HEK293 (cell line): Measurements from ENCODE around the gene KIAA1328.

ENCODE experiments used
- CTCF ChIA-PET: fragments of 350-600 bp; formaldehyde crosslinking; extraction: SDS; loops from one replicate; lab custom pipeline; 2021; ENCODE audit warnings: antibody characterized with exemption; lab: Yijun Ruan, JAX
- POLR2A ChIA-PET: fragments of 300-600 bp; formaldehyde crosslinking; extraction: SDS; loops from one replicate; lab custom pipeline; 2020; ENCODE audit warnings: antibody characterized with exemption, inconsistent platforms; lab: Yijun Ruan, JAX
- H3K27ac ChIP-seq: fragments of 200-500 bp; sonication (Bioruptor generic); 2 replicates; pipeline ENCODE4 v1.5.1; 2014; ENCODE audit warnings: low read depth, low read length, control low read depth, inconsistent platforms; ENCODE audit errors: extremely low read depth
- H3K36me3 ChIP-seq, 2 experiments: fragments of 200-500 bp in 1 of 2; sonication (Bioruptor generic) in 1 of 2; 1 replicate in 1 of 2; 2 replicates in 1 of 2; pipeline ENCODE4 v1.5.1; 2014 to 2017; ENCODE audit warnings: inconsistent platforms in 2 of 2, low read length in 2 of 2; ENCODE audit not compliant: control insufficient read depth in 2 of 2, insufficient read depth in 1 of 2
- H3K4me1 ChIP-seq: fragments of 200-500 bp; sonication (Bioruptor generic); 2 replicates; pipeline ENCODE4 v1.5.1; 2014; ENCODE audit warnings: mild to moderate bottlenecking, low read length, inconsistent platforms; ENCODE audit not compliant: control insufficient read depth, insufficient read depth
- H3K4me3 ChIP-seq: 2 replicates; pipeline ENCODE4 v1.5.1; 2011; ENCODE audit warnings: low read depth, mild to moderate bottlenecking, control low read depth, low read length, moderate library complexity
- H3K9me3 ChIP-seq: fragments of 200-500 bp; sonication (Bioruptor generic); 2 replicates; pipeline ENCODE4 v1.5.1; 2014; ENCODE audit warnings: low read depth, low read length, inconsistent platforms; ENCODE audit not compliant: control insufficient read depth, insufficient read depth
- BCL11A ChIP-seq: fragments of 450-650 bp; formaldehyde crosslinking; IDR thresholded peaks from 2 replicates; pipeline ENCODE4 v1.5.1; 2016; ENCODE audit warnings: low read depth, missing biosample characterization, missing genetic modification characterization
- GFI1B ChIP-seq: fragments of 450-650 bp; formaldehyde crosslinking; IDR thresholded peaks from 2 replicates; pipeline ENCODE4 v1.5.1; 2016; ENCODE audit warnings: missing biosample characterization, missing genetic modification characterization
- KLF8 ChIP-seq: fragments of 450-650 bp; formaldehyde crosslinking; IDR thresholded peaks from 2 replicates; pipeline ENCODE4 v1.5.1; 2016; ENCODE audit warnings: missing biosample characterization, missing genetic modification characterization
- PRDM1 ChIP-seq: fragments of 450-650 bp; formaldehyde crosslinking; IDR thresholded peaks from 2 replicates; pipeline ENCODE4; 2016; ENCODE audit warnings: missing biosample characterization, missing genetic modification characterization
- ZBTB20 ChIP-seq: fragments of 450-650 bp; formaldehyde crosslinking; IDR thresholded peaks from 2 replicates; pipeline ENCODE4 v1.5.1; 2016; ENCODE audit warnings: missing biosample characterization, missing genetic modification characterization
- ZFP3 ChIP-seq: fragments of 450-650 bp; formaldehyde crosslinking; IDR thresholded peaks from 2 replicates; pipeline ENCODE4 v1.5.1; 2016; ENCODE audit warnings: low read depth, missing biosample characterization, missing genetic modification characterization
- ZNF202 ChIP-seq: fragments of 450-650 bp; formaldehyde crosslinking; IDR thresholded peaks from 2 replicates; pipeline ENCODE4 v1.5.1; 2016; ENCODE audit warnings: missing biosample characterization, missing genetic modification characterization, borderline replicate concordance
- ZNF223 ChIP-seq: fragments of 450-650 bp; formaldehyde crosslinking; IDR thresholded peaks from 2 replicates; pipeline ENCODE4 v1.5.1; 2016; ENCODE audit warnings: missing biosample characterization, missing genetic modification characterization
- ZNF24 ChIP-seq: fragments of 450-650 bp; formaldehyde crosslinking; IDR thresholded peaks from 2 replicates; pipeline ENCODE4 v1.5.1; 2016; ENCODE audit warnings: missing biosample characterization, missing genetic modification characterization
- ZNF335 ChIP-seq: fragments of 450-650 bp; formaldehyde crosslinking; conservative IDR thresholded peaks from 2 replicates; pipeline ENCODE4 v1.5.1; 2016; ENCODE audit warnings: missing biosample characterization, missing genetic modification characterization
- ZNF362 ChIP-seq: fragments of 450-650 bp; formaldehyde crosslinking; IDR thresholded peaks from 2 replicates; pipeline ENCODE4 v1.5.1; 2016; ENCODE audit warnings: missing biosample characterization, missing genetic modification characterization
- ZNF423 ChIP-seq: fragments of 450-650 bp; formaldehyde crosslinking; IDR thresholded peaks from 2 replicates; pipeline ENCODE4 v1.5.1; 2016; ENCODE audit warnings: missing biosample characterization, missing genetic modification characterization
- ZNF473 ChIP-seq: fragments of 450-650 bp; formaldehyde crosslinking; IDR thresholded peaks from 2 replicates; pipeline ENCODE4 v1.5.1; 2017; ENCODE audit warnings: missing biosample characterization, missing genetic modification characterization
- ZSCAN30 ChIP-seq: fragments of 450-650 bp; IDR thresholded peaks from 2 replicates; pipeline ENCODE4 v1.5.1; 2018; ENCODE audit warnings: missing biosample characterization, mild to moderate bottlenecking, missing genetic modification characterization, moderate library complexity
- TF ChIP-seq, protein P1 (sequence below): fragments of 450-650 bp; formaldehyde crosslinking; conservative IDR thresholded peaks from 2 replicates; pipeline ENCODE4 v1.5.1; 2016; ENCODE audit warnings: low read depth, missing biosample characterization, missing genetic modification characterization

The KIAA1328 gene

GRCh38 chr18:36829362-36830157, 633 bp downstream of the KIAA1328 start (continued):
- TF ChIP-seq ZNF362 (tag by site-specific recombination) (no peak), BCL11A (tag by site-specific recombination) (no peak), KLF8 (no peak), ZNF223 (no peak), ZSCAN30 (tag by site-specific recombination) (no peak)

DNA sequence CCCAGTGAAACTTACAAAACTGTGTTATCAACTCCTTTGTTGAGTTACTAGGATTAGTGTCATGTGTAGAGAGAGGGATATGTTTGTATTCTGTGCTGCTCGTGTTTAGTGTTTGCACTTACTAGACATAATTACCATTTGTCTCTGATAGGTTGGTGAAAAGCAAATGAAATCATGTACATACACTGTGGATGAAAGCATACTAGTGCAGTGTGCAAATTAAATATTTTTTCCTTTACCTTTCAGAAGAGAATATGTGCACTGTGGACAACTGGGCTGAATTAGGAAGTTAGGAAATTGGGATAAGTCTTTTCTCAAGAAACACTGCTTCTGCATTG, 1.2 kb downstream of the KIAA1328 start:
- H3K36me3 ChIP-seq, result peaks cover 0 to 10% of the 10 kb centered on the region in 2 experiments; a peak in 2 of 3 replicates
- CTCF ChIA-PET, result interaction anchor here (0.6 to 1.5 kb wide), 4 partner anchors 10 to 499 kb away, joined by 3 to 4 read pairs (median 4); no protein-coding TSS in a partner anchor
- H3K4me1 ChIP-seq, result no peaks in the 10 kb centered on the region
- H3K27ac ChIP-seq, result no peak overlapping the region
- H3K9me3 ChIP-seq, result no peaks in the 10 kb centered on the region
- H3K4me3 ChIP-seq, result peak overlapping the region; percentile 97
- no peak for TF ChIP-seq GFI1B
- TF ChIP-seq ZBTB20 (tag by site-specific recombination), result 0 out of 2 replicates have a peak, but pooled peaks have one; percentile 3
- POLR2A ChIA-PET, result interaction anchor here (0.6 kb wide), 1 partner anchor 33 kb away, joined by 3 read pairs; no protein-coding TSS in a partner anchor

DNA sequence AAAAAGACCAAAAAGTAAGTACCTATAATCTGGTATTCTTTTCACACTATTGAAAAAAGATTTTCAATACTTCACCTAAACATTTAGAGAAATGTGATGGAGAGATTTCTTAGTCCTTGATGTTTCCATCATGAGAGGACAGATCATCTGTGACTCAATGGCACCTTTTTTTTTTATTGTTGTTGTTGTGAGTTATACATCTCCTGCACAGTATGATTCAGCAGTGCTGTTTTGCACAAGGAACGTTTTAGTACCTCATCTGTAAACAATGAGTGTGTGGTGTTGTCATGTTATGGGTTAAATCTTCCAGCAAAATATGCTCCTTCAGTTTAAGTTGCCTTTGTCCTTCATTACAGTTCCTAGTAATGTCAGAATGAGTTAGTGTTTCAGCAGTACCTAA, 2.2 kb downstream of the KIAA1328 start:
- Histone ChIP-seq H3K36me3 (peaks cover 0 to 15% of the 10 kb centered on the region in 2 experiments; a peak in 2 of 3 replicates), H3K4me1 (no peaks in the 10 kb centered on the region), H3K27ac (no peak overlapping the region), H3K9me3 (no peaks in the 10 kb centered on the region), H3K4me3 (no peak overlapping the region)
- ChIA-PET POLR2A (no interaction called here), CTCF (no interaction called here)
- TF ChIP-seq ZNF335 (tag by site-specific recombination) (no peak), ZNF423 (tag by site-specific recombination) (no peak), ZNF473 (tag by site-specific recombination) (no peak), ZNF202 (tag by site-specific recombination) (no peak), ZFP3 (no peak), PRDM1 (tag by site-specific recombination) (no peak), ZNF24 (tag by site-specific recombination) (no peak)
- TF ChIP-seq, protein P1, sequence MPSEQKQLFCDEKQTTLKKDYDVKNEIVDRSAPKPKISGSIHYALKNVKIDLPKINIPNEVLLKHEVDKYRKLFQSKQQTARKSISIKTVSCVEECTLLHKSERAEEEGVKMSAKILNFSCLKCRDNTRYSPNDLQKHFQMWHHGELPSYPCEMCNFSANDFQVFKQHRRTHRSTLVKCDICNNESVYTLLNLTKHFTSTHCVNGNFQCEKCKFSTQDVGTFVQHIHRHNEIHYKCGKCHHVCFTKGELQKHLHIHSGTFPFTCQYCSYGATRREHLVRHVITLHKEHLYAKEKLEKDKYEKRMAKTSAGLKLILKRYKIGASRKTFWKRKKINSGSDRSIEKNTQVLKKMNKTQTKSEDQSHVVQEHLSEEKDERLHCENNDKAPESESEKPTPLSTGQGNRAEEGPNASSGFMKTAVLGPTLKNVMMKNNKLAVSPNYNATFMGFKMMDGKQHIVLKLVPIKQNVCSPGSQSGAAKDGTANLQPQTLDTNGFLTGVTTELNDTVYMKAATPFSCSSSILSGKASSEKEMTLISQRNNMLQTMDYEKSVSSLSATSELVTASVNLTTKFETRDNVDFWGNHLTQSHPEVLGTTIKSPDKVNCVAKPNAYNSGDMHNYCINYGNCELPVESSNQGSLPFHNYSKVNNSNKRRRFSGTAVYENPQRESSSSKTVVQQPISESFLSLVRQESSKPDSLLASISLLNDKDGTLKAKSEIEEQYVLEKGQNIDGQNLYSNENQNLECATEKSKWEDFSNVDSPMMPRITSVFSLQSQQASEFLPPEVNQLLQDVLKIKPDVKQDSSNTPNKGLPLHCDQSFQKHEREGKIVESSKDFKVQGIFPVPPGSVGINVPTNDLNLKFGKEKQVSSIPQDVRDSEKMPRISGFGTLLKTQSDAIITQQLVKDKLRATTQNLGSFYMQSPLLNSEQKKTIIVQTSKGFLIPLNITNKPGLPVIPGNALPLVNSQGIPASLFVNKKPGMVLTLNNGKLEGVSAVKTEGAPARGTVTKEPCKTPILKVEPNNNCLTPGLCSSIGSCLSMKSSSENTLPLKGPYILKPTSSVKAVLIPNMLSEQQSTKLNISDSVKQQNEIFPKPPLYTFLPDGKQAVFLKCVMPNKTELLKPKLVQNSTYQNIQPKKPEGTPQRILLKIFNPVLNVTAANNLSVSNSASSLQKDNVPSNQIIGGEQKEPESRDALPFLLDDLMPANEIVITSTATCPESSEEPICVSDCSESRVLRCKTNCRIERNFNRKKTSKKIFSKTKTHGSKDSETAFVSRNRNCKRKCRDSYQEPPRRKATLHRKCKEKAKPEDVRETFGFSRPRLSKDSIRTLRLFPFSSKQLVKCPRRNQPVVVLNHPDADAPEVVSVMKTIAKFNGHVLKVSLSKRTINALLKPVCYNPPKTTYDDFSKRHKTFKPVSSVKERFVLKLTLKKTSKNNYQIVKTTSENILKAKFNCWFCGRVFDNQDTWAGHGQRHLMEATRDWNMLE (tag by site-specific recombination), result no peak
